OCI-LY3 (cell line): ENCODE data around the gene PTCRA.

Experiments
- EZH2phosphoT487 ChIP-seq: fragments of 200-600 bp; shearing (Covaris generic); IDR thresholded peaks from 2 replicates; pipeline ENCODE4 v1.6.1; 2018; ENCODE audit warnings: antibody characterized with exemption, mixed run types, low read depth
- TF ChIP-seq, protein P1 (sequence below): fragments of 200-600, 300-600 bp; sonication (generic); IDR thresholded peaks from 2 replicates; pipeline ENCODE4 v1.5.1; 2014; ENCODE audit warnings: antibody characterized with exemption, low read length, low read depth

GRCh38 chr6:42898891-42899361 lies 16.9 kb upstream of the PTCRA start:
- TF ChIP-seq, protein P1, sequence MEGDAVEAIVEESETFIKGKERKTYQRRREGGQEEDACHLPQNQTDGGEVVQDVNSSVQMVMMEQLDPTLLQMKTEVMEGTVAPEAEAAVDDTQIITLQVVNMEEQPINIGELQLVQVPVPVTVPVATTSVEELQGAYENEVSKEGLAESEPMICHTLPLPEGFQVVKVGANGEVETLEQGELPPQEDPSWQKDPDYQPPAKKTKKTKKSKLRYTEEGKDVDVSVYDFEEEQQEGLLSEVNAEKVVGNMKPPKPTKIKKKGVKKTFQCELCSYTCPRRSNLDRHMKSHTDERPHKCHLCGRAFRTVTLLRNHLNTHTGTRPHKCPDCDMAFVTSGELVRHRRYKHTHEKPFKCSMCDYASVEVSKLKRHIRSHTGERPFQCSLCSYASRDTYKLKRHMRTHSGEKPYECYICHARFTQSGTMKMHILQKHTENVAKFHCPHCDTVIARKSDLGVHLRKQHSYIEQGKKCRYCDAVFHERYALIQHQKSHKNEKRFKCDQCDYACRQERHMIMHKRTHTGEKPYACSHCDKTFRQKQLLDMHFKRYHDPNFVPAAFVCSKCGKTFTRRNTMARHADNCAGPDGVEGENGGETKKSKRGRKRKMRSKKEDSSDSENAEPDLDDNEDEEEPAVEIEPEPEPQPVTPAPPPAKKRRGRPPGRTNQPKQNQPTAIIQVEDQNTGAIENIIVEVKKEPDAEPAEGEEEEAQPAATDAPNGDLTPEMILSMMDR = peak; percentile 79
- no peak for TF ChIP-seq EZH2phosphoT487
